Measurements from ENCODE around the gene CNDP2. TPM values are rescaled to one million over a fixed set of nuclear protein-coding genes. Genes with fewer than 3 reads are reported as not detected.

CNDP2 gene
- total and polyA plus RNA-seq, 2 of the 13 experiments (the other 11 are each of a cell fraction or from before 2014, with no cell fraction given), result 64.7 to 80.8 TPM

DNA sequence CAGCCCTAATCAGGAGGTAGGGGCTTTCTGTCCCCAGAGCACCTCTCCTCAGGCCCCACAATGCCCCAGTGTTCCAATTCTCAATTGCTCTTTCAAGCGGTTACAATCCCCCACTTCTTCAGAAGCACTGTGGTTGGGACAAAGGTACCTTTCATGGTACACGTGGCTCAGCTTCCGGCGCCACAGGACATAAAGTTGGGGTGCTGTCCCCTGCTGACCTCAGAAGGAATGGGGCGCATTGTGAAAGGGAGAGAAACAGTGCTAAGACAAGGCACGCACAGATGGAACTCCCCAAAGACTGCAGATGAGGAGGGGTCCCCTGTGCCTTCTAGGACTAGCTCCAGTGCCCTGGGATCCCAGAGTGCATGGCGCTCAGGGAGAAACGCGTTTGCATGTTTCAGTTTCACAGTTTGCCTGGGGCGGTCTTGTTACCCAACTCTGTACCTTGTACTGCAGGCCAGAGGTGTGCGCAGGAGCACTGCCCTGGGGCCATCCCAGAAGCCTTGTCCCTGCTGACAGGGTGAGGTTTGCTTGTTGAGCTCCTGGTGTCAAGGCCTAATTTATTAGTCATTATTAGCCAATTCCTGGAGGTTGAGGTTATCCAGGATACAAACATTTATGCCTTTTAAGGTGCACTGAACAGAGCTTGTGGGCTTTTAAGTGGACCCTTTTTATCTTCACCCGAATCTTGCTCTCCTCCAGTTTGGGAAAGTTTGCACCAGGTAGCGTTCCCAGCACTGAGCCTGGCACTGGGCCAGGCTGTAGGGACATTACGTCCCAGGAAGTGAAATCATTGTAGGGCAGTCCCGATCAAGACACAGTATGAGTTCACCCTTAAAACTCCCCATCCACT, 45.8 kb downstream of the CNDP2 start (continued):
- TF ChIP-seq MTA1 (CRISPR knock-in tag; IDR thresholded peaks at IDR 0.05; ENCODE audit: borderline replicate concordance) (peak; percentile 92; the same call in 1 of the 2 replicates), ZSCAN22 (CRISPR knock-in tag; IDR thresholded peaks at IDR 0.05) (no peak), TBL1XR1 (IDR thresholded peaks at IDR 0.05; ENCODE audit: borderline replicate concordance, low read length, partially characterized antibody) (peak; percentile 83), MED13 (CRISPR knock-in tag; IDR thresholded peaks at IDR 0.05) (peak; percentile 65), SNAPC5 (CRISPR knock-in tag; IDR thresholded peaks at IDR 0.05; ENCODE audit: borderline replicate concordance) (peak; percentile 59; the same call in 1 of the 2 replicates), FOXA1 (IDR thresholded peaks at IDR 0.05) (no peak), FOXA1 (CRISPR knock-in tag; IDR thresholded peaks at IDR 0.05) (peak; percentile 80), ZNF543 (CRISPR knock-in tag; IDR thresholded peaks at IDR 0.05) (peak; percentile 87), YY1 (IDR thresholded peaks at IDR 0.05; ENCODE audit: insufficient read depth, insufficient replicate concordance, low read depth, low read length) (peak; percentile 55), ZFP1 (CRISPR knock-in tag; IDR thresholded peaks at IDR 0.05) (peak; percentile 43; the same call in 1 of the 2 replicates), ZSCAN9 (CRISPR knock-in tag; IDR thresholded peaks at IDR 0.05; ENCODE audit: borderline replicate concordance) (0 out of 2 replicates have a peak, but pooled peaks have one; percentile 24), HNF4G (IDR thresholded peaks at IDR 0.05; ENCODE audit: borderline replicate concordance, low read depth, low read length) (peak; percentile 99), HNF4G (CRISPR knock-in tag; IDR thresholded peaks at IDR 0.05; ENCODE audit: borderline replicate concordance, low read depth) (peak; percentile 98), JUNB (CRISPR knock-in tag; IDR thresholded peaks at IDR 0.05; ENCODE audit: borderline replicate concordance) (peak; percentile 79), DMAP1 (CRISPR knock-in tag; IDR thresholded peaks at IDR 0.05) (peak; percentile 93), EHMT2 (IDR thresholded peaks at IDR 0.05; ENCODE audit: borderline replicate concordance, low read depth, low read length) (peak; percentile 66; the same call in 1 of the 2 replicates), ZFP91 (CRISPR knock-in tag; IDR thresholded peaks at IDR 0.05; ENCODE audit: borderline replicate concordance) (peak; percentile 86), SALL2 (CRISPR knock-in tag; IDR thresholded peaks at IDR 0.05) (no peak), SP5 (CRISPR knock-in tag; IDR thresholded peaks at IDR 0.05; ENCODE audit: borderline replicate concordance, low read depth) (peak; percentile 86), KDM6A (CRISPR knock-in tag; IDR thresholded peaks at IDR 0.05; ENCODE audit: low read depth) (peak; percentile 88), ZSCAN21 (CRISPR knock-in tag; IDR thresholded peaks at IDR 0.05; ENCODE audit: borderline replicate concordance) (peak; percentile 63; the same call in 1 of the 2 replicates), ZNF792 (CRISPR knock-in tag; IDR thresholded peaks at IDR 0.05) (no peak; the same call in 1 of the 2 replicates)
- TF ChIP-seq, protein P1, sequence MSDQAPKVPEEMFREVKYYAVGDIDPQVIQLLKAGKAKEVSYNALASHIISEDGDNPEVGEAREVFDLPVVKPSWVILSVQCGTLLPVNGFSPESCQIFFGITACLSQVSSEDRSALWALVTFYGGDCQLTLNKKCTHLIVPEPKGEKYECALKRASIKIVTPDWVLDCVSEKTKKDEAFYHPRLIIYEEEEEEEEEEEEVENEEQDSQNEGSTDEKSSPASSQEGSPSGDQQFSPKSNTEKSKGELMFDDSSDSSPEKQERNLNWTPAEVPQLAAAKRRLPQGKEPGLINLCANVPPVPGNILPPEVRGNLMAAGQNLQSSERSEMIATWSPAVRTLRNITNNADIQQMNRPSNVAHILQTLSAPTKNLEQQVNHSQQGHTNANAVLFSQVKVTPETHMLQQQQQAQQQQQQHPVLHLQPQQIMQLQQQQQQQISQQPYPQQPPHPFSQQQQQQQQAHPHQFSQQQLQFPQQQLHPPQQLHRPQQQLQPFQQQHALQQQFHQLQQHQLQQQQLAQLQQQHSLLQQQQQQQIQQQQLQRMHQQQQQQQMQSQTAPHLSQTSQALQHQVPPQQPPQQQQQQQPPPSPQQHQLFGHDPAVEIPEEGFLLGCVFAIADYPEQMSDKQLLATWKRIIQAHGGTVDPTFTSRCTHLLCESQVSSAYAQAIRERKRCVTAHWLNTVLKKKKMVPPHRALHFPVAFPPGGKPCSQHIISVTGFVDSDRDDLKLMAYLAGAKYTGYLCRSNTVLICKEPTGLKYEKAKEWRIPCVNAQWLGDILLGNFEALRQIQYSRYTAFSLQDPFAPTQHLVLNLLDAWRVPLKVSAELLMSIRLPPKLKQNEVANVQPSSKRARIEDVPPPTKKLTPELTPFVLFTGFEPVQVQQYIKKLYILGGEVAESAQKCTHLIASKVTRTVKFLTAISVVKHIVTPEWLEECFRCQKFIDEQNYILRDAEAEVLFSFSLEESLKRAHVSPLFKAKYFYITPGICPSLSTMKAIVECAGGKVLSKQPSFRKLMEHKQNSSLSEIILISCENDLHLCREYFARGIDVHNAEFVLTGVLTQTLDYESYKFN (CRISPR knock-in tag; conservative IDR thresholded peaks at IDR 0.05), result peak; percentile 98
- TF ChIP-seq, protein P2, sequence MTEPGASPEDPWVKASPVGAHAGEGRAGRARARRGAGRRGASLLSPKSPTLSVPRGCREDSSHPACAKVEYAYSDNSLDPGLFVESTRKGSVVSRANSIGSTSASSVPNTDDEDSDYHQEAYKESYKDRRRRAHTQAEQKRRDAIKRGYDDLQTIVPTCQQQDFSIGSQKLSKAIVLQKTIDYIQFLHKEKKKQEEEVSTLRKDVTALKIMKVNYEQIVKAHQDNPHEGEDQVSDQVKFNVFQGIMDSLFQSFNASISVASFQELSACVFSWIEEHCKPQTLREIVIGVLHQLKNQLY (CRISPR knock-in tag; IDR thresholded peaks at IDR 0.05), result peak; percentile 77; the same call in 1 of the 2 replicates

Measured in HepG2 (cell line).